ENCODE measurements around the gene NUDT5. TPM values are rescaled to one million over a fixed set of nuclear protein-coding genes. Genes with fewer than 3 reads are reported as not detected.

The NUDT5 gene
- total RNA-seq, 2 experiments from 2014 or later: 55.7 to 105 TPM

DNA sequence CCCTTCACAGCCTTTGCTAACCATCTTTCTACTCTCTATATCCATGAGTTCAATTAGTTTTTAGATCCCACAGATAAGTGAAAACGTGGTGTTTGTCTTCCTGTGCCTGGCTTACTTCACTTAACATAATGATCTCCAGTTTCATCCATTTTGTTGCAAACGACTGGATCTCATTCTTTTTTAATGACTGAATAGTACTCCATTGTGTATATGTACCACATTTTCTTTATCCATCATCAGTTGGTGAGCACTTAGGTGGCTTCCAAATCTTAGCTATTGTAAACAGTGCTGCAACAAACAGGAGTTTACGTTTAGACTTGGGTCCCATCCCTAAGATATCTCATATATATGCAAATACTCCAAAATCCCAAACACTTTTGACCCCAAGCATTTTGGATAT is 9.4 kb upstream of the NUDT5 start:
- H3K9me2 ChIP-seq (ENCODE audit: insufficient read depth, low read length): no peaks in the 10 kb centered on the region
- ChIA-PET CTCF (ENCODE audit: unreplicated experiment) (no interaction called here), POLR2A (interaction anchor here (1.1 kb wide), 2 partner anchors 9 to 263 kb away, joined by 3 read pairs; partner anchors contain the start of genes CDC123 and NUDT5)
- TF ChIP-seq, protein P1, sequence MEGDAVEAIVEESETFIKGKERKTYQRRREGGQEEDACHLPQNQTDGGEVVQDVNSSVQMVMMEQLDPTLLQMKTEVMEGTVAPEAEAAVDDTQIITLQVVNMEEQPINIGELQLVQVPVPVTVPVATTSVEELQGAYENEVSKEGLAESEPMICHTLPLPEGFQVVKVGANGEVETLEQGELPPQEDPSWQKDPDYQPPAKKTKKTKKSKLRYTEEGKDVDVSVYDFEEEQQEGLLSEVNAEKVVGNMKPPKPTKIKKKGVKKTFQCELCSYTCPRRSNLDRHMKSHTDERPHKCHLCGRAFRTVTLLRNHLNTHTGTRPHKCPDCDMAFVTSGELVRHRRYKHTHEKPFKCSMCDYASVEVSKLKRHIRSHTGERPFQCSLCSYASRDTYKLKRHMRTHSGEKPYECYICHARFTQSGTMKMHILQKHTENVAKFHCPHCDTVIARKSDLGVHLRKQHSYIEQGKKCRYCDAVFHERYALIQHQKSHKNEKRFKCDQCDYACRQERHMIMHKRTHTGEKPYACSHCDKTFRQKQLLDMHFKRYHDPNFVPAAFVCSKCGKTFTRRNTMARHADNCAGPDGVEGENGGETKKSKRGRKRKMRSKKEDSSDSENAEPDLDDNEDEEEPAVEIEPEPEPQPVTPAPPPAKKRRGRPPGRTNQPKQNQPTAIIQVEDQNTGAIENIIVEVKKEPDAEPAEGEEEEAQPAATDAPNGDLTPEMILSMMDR (conservative IDR thresholded peaks at IDR 0.05; ENCODE audit: low read length): no peak
- TF ChIP-seq EZH2phosphoT487 (IDR thresholded peaks at IDR 0.05; ENCODE audit: borderline replicate concordance, low read depth, low read length): no peak
- H3K4me2 ChIP-seq (ENCODE audit: low read length): no peak overlapping the region
- no peak overlapping the region for H3K4me3 ChIP-seq (ENCODE audit: low read depth, low read length, poor library complexity, severe bottlenecking)
- H3K79me2 ChIP-seq (ENCODE audit: insufficient read depth, low read depth, low read length): peaks cover 92% of the 10 kb centered on the region
- BruUV-seq (replicated peaks): no TSS peak
- H2AFZ ChIP-seq (ENCODE audit: low read length): no peak overlapping the region
- intact Hi-C loops (cut with micrococcal nuclease; ENCODE audit: unreplicated experiment): no loop called here
- H3K9me3 ChIP-seq (ENCODE audit: low read length): no peaks in the 10 kb centered on the region
- peaks cover 100% of the 10 kb centered on the region for H3K36me3 ChIP-seq (ENCODE audit: insufficient read depth, low read length)
- H3K4me1 ChIP-seq (ENCODE audit: insufficient read depth, low read length, poor library complexity, severe bottlenecking): peaks cover 14% of the 10 kb centered on the region
- no peak for DNase-seq (ENCODE audit: low spot score)
- H4K20me1 ChIP-seq (ENCODE audit: insufficient read depth, low read length): peaks cover 6% of the 10 kb centered on the region; the same call in 1 of the 2 replicates
- no peak overlapping the region for H3K27ac ChIP-seq (ENCODE audit: low read depth, low read length, poor library complexity, severe bottlenecking)

DNA sequence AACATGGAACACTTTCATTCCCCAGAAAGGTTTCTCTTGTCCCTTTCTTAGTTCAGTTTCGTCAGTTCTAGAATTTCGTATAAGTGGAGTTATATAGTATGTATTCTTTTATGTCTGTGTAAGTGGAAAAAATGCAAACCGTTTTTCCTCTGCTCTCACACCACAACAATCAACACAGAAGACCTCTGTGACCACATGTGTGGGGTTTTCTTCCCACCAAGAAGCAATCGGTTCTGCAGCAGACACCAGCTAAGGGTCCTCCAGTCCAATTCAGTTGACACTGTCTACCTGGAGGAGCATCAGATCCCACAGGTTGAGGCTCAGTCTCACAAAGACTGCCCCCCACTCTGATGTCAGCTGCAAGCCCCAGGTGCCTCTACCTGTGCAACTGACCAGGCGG is 6.5 kb upstream of the NUDT5 start:
- H3K9me2 ChIP-seq (ENCODE audit: insufficient read depth, low read length): no peaks in the 10 kb centered on the region
- H4K20me1 ChIP-seq (ENCODE audit: insufficient read depth, low read length): peaks cover 14% of the 10 kb centered on the region; the same call in 1 of the 2 replicates
- CTCF ChIA-PET (ENCODE audit: unreplicated experiment): no interaction called here
- H3K4me2 ChIP-seq (ENCODE audit: low read length): no peak overlapping the region
- H3K4me3 ChIP-seq (ENCODE audit: low read depth, low read length, poor library complexity, severe bottlenecking): no peak overlapping the region
- POLR2A ChIA-PET: no interaction called here
- peaks cover 12% of the 10 kb centered on the region for H3K4me1 ChIP-seq (ENCODE audit: insufficient read depth, low read length, poor library complexity, severe bottlenecking)
- no peaks in the 10 kb centered on the region for H3K9me3 ChIP-seq (ENCODE audit: low read length)
- H3K27ac ChIP-seq (ENCODE audit: low read depth, low read length, poor library complexity, severe bottlenecking): no peak overlapping the region
- TF ChIP-seq EZH2phosphoT487 (IDR thresholded peaks at IDR 0.05; ENCODE audit: borderline replicate concordance, low read depth, low read length): no peak
- TF ChIP-seq, protein P1 (conservative IDR thresholded peaks at IDR 0.05; ENCODE audit: low read length): no peak
- intact Hi-C loops (cut with micrococcal nuclease; ENCODE audit: unreplicated experiment): no loop called here
- no peak for DNase-seq (ENCODE audit: low spot score)
- BruUV-seq (replicated peaks): no TSS peak
- H3K79me2 ChIP-seq (ENCODE audit: insufficient read depth, low read depth, low read length): peaks cover 91% of the 10 kb centered on the region
- no peak overlapping the region for H2AFZ ChIP-seq (ENCODE audit: low read length)
- peaks cover 94% of the 10 kb centered on the region for H3K36me3 ChIP-seq (ENCODE audit: insufficient read depth, low read length)

DNA sequence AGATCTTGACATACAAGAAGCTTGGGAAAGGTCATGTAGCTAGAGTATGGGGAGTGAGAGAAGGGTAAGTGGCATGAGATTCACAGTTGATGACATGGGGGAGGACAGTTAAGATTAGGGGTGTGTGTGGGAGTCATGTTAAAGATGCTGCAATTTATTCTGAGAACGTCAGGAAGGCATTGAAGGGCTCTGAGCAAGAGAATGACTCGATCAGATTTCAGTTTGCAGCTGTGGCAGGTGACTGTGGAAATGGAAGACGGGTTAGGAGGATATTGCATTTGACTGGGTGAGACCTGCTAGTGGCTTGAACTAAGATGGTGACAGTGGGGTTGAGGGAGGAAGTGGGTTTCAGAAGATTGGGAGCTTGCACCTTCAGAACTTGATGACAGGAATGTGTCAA is 5.9 kb upstream of the NUDT5 start:
- ChIA-PET POLR2A (no interaction called here), CTCF (ENCODE audit: unreplicated experiment) (no interaction called here)
- H3K79me2 ChIP-seq (ENCODE audit: insufficient read depth, low read depth, low read length): peaks cover 92% of the 10 kb centered on the region
- H3K4me2 ChIP-seq (ENCODE audit: low read length): no peak overlapping the region
- peaks cover 12% of the 10 kb centered on the region for H3K4me1 ChIP-seq (ENCODE audit: insufficient read depth, low read length, poor library complexity, severe bottlenecking)
- no TSS peak for BruUV-seq (replicated peaks)
- H4K20me1 ChIP-seq (ENCODE audit: insufficient read depth, low read length): peaks cover 20% of the 10 kb centered on the region; the same call in 1 of the 2 replicates
- H3K27ac ChIP-seq (ENCODE audit: low read depth, low read length, poor library complexity, severe bottlenecking): no peak overlapping the region
- no peak for TF ChIP-seq EZH2phosphoT487 (IDR thresholded peaks at IDR 0.05; ENCODE audit: borderline replicate concordance, low read depth, low read length)
- TF ChIP-seq, protein P1 (conservative IDR thresholded peaks at IDR 0.05; ENCODE audit: low read length): no peak
- no peaks in the 10 kb centered on the region for H3K9me2 ChIP-seq (ENCODE audit: insufficient read depth, low read length)
- DNase-seq (ENCODE audit: low spot score): no peak
- no peaks in the 10 kb centered on the region for H3K9me3 ChIP-seq (ENCODE audit: low read length)
- no peak overlapping the region for H3K4me3 ChIP-seq (ENCODE audit: low read depth, low read length, poor library complexity, severe bottlenecking)
- H2AFZ ChIP-seq (ENCODE audit: low read length): no peak overlapping the region
- intact Hi-C loops (cut with micrococcal nuclease; ENCODE audit: unreplicated experiment): no loop called here
- H3K36me3 ChIP-seq (ENCODE audit: insufficient read depth, low read length): peaks cover 87% of the 10 kb centered on the region

Measured in OCI-LY7 (cell line).